Measurements from ENCODE around the gene CRACDL. TPM values are rescaled to one million over a fixed set of nuclear protein-coding genes. Genes with fewer than 3 reads are reported as not detected.

The CRACDL gene
- total RNA-seq, 1 donor = not detected

DNA sequence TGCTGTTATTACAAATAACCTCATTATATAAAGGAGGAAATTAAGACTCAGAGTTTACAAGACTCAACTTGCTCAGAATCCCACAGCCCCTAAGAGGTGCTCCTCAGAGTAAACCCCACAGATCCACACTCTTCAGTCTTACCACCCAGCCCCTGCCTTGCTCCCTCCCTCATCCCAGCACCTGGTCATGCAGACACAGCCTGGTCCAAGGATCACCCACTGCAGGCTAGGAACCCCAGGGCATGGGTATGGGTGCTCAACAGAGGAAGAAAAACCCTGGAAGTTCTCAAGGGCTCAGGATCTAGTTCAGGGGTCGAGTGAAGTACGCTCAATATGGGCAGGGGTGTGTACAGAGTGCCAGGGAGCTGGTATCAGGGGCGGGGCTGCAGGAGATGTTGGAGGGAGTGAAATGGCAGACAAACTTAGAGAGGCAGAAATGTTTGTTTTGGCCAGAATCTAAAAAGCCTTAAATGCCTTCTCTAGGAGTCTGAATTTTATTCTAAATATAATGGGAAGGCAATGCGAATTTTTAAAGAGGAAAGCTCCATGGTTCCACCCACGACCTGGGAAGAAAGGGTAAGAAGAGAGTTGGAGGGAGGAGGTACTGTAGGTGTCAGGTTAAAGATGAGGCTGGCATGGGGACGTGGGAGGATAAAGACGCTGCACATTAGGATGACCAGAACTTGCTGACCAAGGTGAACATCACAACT is 126.0 kb downstream of the CRACDL start:
- Histone ChIP-seq H3K4me3 (ENCODE audit: insufficient read depth, low read length) (no peak overlapping the region), H2AFZ (ENCODE audit: low read length) (no peak overlapping the region), H3K27ac (ENCODE audit: low read depth, low read length) (no peak overlapping the region), H3K4me1 (ENCODE audit: insufficient read depth, low read length) (peaks cover 5% of the 10 kb centered on the region), H3K79me2 (ENCODE audit: insufficient read depth, low read length) (no peaks in the 10 kb centered on the region), H3K9me3 (ENCODE audit: low read depth, low read length) (no peaks in the 10 kb centered on the region), H4K20me1 (ENCODE audit: insufficient read depth, low read length) (no peaks in the 10 kb centered on the region), H3K36me3 (ENCODE audit: insufficient read depth, low read length) (no peaks in the 10 kb centered on the region), H3K4me2 (ENCODE audit: insufficient read depth, low read length) (no peak overlapping the region), H3K27me3 (ENCODE audit: insufficient read depth, low read length) (peaks cover 3% of the 10 kb centered on the region)
- TF ChIP-seq, protein P1, sequence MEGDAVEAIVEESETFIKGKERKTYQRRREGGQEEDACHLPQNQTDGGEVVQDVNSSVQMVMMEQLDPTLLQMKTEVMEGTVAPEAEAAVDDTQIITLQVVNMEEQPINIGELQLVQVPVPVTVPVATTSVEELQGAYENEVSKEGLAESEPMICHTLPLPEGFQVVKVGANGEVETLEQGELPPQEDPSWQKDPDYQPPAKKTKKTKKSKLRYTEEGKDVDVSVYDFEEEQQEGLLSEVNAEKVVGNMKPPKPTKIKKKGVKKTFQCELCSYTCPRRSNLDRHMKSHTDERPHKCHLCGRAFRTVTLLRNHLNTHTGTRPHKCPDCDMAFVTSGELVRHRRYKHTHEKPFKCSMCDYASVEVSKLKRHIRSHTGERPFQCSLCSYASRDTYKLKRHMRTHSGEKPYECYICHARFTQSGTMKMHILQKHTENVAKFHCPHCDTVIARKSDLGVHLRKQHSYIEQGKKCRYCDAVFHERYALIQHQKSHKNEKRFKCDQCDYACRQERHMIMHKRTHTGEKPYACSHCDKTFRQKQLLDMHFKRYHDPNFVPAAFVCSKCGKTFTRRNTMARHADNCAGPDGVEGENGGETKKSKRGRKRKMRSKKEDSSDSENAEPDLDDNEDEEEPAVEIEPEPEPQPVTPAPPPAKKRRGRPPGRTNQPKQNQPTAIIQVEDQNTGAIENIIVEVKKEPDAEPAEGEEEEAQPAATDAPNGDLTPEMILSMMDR (IDR thresholded peaks at IDR 0.05; ENCODE audit: extremely low read depth, low read depth, low read length) = no peak
- no peak for DNase-seq (ENCODE audit: insufficient read length, low spot score, missing footprints)

DNA sequence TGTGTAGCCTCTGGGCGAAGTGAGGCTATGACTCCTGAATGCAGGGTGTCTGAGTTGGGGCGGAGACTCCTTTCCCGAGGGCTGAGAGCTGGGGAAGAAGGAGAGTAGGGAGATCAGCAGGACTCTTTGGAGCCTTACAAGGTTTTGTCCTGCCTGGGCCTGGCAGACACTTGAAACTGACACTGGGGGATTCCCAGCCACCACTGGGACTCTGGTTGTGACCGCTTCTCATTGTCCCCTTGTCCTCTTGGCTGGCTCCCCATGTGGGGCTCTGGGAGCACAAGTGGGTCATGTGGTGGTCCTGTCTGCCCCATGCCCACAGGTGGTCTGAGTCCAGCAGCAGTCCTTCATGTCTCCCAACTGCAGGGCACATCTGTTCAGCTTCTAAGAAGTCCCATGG is 126.9 kb downstream of the CRACDL start:
- Histone ChIP-seq H3K79me2 (ENCODE audit: insufficient read depth, low read length) (no peaks in the 10 kb centered on the region), H3K4me3 (ENCODE audit: insufficient read depth, low read length) (no peak overlapping the region), H4K20me1 (ENCODE audit: insufficient read depth, low read length) (no peaks in the 10 kb centered on the region), H3K4me1 (ENCODE audit: insufficient read depth, low read length) (peaks cover 5% of the 10 kb centered on the region), H3K27ac (ENCODE audit: low read depth, low read length) (no peak overlapping the region), H3K36me3 (ENCODE audit: insufficient read depth, low read length) (no peaks in the 10 kb centered on the region), H2AFZ (ENCODE audit: low read length) (no peak overlapping the region), H3K27me3 (ENCODE audit: insufficient read depth, low read length) (peaks cover 3% of the 10 kb centered on the region), H3K9me3 (ENCODE audit: low read depth, low read length) (no peaks in the 10 kb centered on the region), H3K4me2 (ENCODE audit: insufficient read depth, low read length) (no peak overlapping the region)
- TF ChIP-seq, protein P1 (IDR thresholded peaks at IDR 0.05; ENCODE audit: extremely low read depth, low read depth, low read length) = no peak
- DNase-seq (ENCODE audit: insufficient read length, low spot score, missing footprints) = no peak

DNA sequence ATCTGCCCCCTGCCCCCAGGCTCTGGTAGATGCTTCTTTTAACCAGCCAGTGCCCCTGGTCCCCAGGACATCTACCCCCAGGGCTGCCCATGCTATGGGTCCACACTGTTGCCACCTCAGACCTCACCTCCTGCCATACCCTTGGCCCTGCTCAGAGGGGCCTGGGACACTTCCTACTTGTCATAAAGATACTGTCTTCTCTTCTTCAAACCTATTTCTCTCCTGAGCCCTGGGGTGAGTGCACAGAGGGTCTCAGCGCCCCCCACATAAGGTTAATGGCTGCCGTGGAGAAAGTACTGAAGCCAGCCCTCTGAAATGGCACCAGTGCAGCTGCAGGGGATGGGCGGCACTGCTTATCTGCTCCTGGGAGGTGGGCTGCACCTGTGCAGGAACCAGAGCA is 127.5 kb downstream of the CRACDL start:
- no peaks in the 10 kb centered on the region for H3K9me3 ChIP-seq (ENCODE audit: low read depth, low read length)
- peaks cover 5% of the 10 kb centered on the region for H3K4me1 ChIP-seq (ENCODE audit: insufficient read depth, low read length)
- peaks cover 3% of the 10 kb centered on the region for H3K27me3 ChIP-seq (ENCODE audit: insufficient read depth, low read length)
- no peaks in the 10 kb centered on the region for H3K79me2 ChIP-seq (ENCODE audit: insufficient read depth, low read length)
- no peak overlapping the region for H3K4me3 ChIP-seq (ENCODE audit: insufficient read depth, low read length)
- H2AFZ ChIP-seq (ENCODE audit: low read length) = no peak overlapping the region
- no peak overlapping the region for H3K27ac ChIP-seq (ENCODE audit: low read depth, low read length)
- no peak for DNase-seq (ENCODE audit: insufficient read length, low spot score, missing footprints)
- TF ChIP-seq, protein P1 (IDR thresholded peaks at IDR 0.05; ENCODE audit: extremely low read depth, low read depth, low read length) = no peak
- H4K20me1 ChIP-seq (ENCODE audit: insufficient read depth, low read length) = no peaks in the 10 kb centered on the region
- H3K36me3 ChIP-seq (ENCODE audit: insufficient read depth, low read length) = no peaks in the 10 kb centered on the region
- no peak overlapping the region for H3K4me2 ChIP-seq (ENCODE audit: insufficient read depth, low read length)

DNA sequence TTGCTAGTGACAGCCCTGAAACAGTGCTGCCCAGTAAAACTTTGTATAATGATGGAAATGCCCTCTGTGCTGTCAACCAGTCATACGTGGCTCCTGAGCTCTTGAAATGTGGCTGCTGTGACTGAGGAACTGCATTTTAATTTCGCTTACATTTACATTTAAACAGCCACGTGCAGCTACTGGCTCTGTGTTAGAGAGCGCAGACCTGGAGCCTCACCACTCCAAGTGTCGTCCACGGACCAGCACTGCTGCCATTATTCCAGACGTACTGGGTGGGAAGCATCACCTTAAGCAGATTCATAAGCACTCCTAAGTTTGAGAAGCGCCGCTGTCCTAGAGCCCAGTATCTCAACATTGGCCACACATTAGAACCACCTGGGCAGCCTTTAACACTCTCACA is 128.1 kb downstream of the CRACDL start:
- Histone ChIP-seq H3K4me3 (ENCODE audit: insufficient read depth, low read length) (no peak overlapping the region), H3K79me2 (ENCODE audit: insufficient read depth, low read length) (no peaks in the 10 kb centered on the region), H3K36me3 (ENCODE audit: insufficient read depth, low read length) (no peaks in the 10 kb centered on the region), H3K4me2 (ENCODE audit: insufficient read depth, low read length) (no peak overlapping the region), H3K27ac (ENCODE audit: low read depth, low read length) (no peak overlapping the region), H3K4me1 (ENCODE audit: insufficient read depth, low read length) (peaks cover 5% of the 10 kb centered on the region), H3K9me3 (ENCODE audit: low read depth, low read length) (no peaks in the 10 kb centered on the region), H2AFZ (ENCODE audit: low read length) (no peak overlapping the region), H3K27me3 (ENCODE audit: insufficient read depth, low read length) (peaks cover 3% of the 10 kb centered on the region), H4K20me1 (ENCODE audit: insufficient read depth, low read length) (no peaks in the 10 kb centered on the region)
- TF ChIP-seq, protein P1 (IDR thresholded peaks at IDR 0.05; ENCODE audit: extremely low read depth, low read depth, low read length) = no peak
- no peak for DNase-seq (ENCODE audit: insufficient read length, low spot score, missing footprints)

Measured in osteoblast (primary cell).